WTC11 (cell line): ENCODE measurements around the gene CHL1. TPM values are rescaled to one million over a fixed set of nuclear protein-coding genes. Genes with fewer than 3 reads are reported as not detected.

Source experiments
- ATAC-seq: fragments of 200-7000 bp; cut with Tn5 transposase; 2 replicates; pipeline ENCODE4 v1.10.0; 2021; ENCODE audit warnings: mild to moderate bottlenecking, moderate library complexity
- CTCF ChIA-PET: fragments of 300-600 bp; sonication (Branson Sonifier 250); formaldehyde crosslinking; loops from one replicate; lab custom pipeline; 2021; ENCODE audit warnings: antibody characterized with exemption; lab: Charles Lee
- POLR2A ChIA-PET: fragments of 350-600 bp; sonication (Branson Sonifier 250); formaldehyde crosslinking; loops from one replicate; lab custom pipeline; 2021; ENCODE audit warnings: antibody characterized with exemption; lab: Charles Lee
- DNase-seq: peaks from one replicate; pipeline ENCODE4 v3.0.0; 2021; ENCODE audit warnings: low spot score
- H3K27ac Mint-ChIP-seq: 2 replicates; pipeline ENCODE4 v1.8.0; 2021; ENCODE audit warnings: mixed read lengths
- H3K27me3 Mint-ChIP-seq: 2 replicates; pipeline ENCODE4 v1.8.0; 2021; ENCODE audit warnings: low read depth, mild to moderate bottlenecking, moderate library complexity, mixed read lengths
- H3K36me3 Mint-ChIP-seq: 2 replicates; pipeline ENCODE4 v1.8.0; 2021; ENCODE audit warnings: mixed read lengths
- H3K4me1 Mint-ChIP-seq: 2 replicates; pipeline ENCODE4 v1.8.0; 2022; ENCODE audit warnings: mixed read lengths
- H3K4me3 Mint-ChIP-seq: 2 replicates; pipeline ENCODE4 v1.8.0; 2021; ENCODE audit warnings: mild to moderate bottlenecking, moderate library complexity, mixed read lengths
- H3K9me3 Mint-ChIP-seq: 2 replicates; pipeline ENCODE4 v1.8.0; 2021; ENCODE audit warnings: mixed read lengths
- ARID4B ChIP-seq: sonication (generic); formaldehyde crosslinking; IDR thresholded peaks from 2 replicates; pipeline ENCODE4 v1.8.0; 2023; ENCODE audit warnings: missing genetic modification reagents, mild to moderate bottlenecking, borderline replicate concordance
- E2F4 ChIP-seq: sonication (generic); formaldehyde crosslinking; IDR thresholded peaks from 2 replicates; pipeline ENCODE4 v1.8.1; 2022; ENCODE audit warnings: low read depth, mild to moderate bottlenecking, moderate library complexity, missing genetic modification reagents, borderline replicate concordance
- FOXJ3 ChIP-seq: sonication (generic); formaldehyde crosslinking; IDR thresholded peaks from 2 replicates; pipeline ENCODE4 v1.9.0; 2021; ENCODE audit warnings: missing genetic modification reagents, mild to moderate bottlenecking, borderline replicate concordance
- FOXP1 ChIP-seq: sonication (generic); formaldehyde crosslinking; IDR thresholded peaks from 2 replicates; pipeline ENCODE4 v1.8.0; 2022; ENCODE audit warnings: missing genetic modification reagents, mild to moderate bottlenecking, moderate library complexity, borderline replicate concordance
- FOXP4 ChIP-seq: sonication (generic); formaldehyde crosslinking; IDR thresholded peaks from 2 replicates; pipeline ENCODE4 v1.8.0; 2022; ENCODE audit warnings: mild to moderate bottlenecking, missing genetic modification reagents
- HMGXB4 ChIP-seq: sonication (generic); formaldehyde crosslinking; IDR thresholded peaks from 2 replicates; pipeline ENCODE4 v1.8.1; 2023; ENCODE audit warnings: mild to moderate bottlenecking, moderate library complexity, missing genetic modification reagents
- NFYB ChIP-seq: sonication (generic); formaldehyde crosslinking; conservative IDR thresholded peaks from 2 replicates; pipeline ENCODE4 v1.8.0; 2022; ENCODE audit warnings: low read depth, missing genetic modification reagents
- RELA ChIP-seq: sonication (generic); formaldehyde crosslinking; IDR thresholded peaks from 2 replicates; pipeline ENCODE4 v1.8.1; 2022; ENCODE audit warnings: missing genetic modification reagents, mild to moderate bottlenecking, borderline replicate concordance
- SP1 ChIP-seq: sonication (generic); formaldehyde crosslinking; conservative IDR thresholded peaks from 2 replicates; pipeline ENCODE4 v1.8.1; 2022; ENCODE audit warnings: missing genetic modification reagents
- STAT6 ChIP-seq: sonication (generic); formaldehyde crosslinking; conservative IDR thresholded peaks from 2 replicates; pipeline ENCODE4 v1.8.1; 2023; ENCODE audit warnings: mild to moderate bottlenecking, low read depth, missing genetic modification reagents, moderate library complexity
- TEAD1 ChIP-seq: sonication (generic); formaldehyde crosslinking; IDR thresholded peaks from 2 replicates; pipeline ENCODE4 v1.8.0; 2022; ENCODE audit warnings: mild to moderate bottlenecking, missing genetic modification reagents
- TEAD4 ChIP-seq: sonication (generic); formaldehyde crosslinking; IDR thresholded peaks from 2 replicates; pipeline ENCODE4 v1.8.0; 2022; ENCODE audit warnings: mild to moderate bottlenecking, missing genetic modification reagents
- TP53 ChIP-seq: sonication (generic); formaldehyde crosslinking; IDR thresholded peaks from 2 replicates; pipeline ENCODE4 v1.8.1; 2023; ENCODE audit warnings: mild to moderate bottlenecking, missing genetic modification reagents
- USF2 ChIP-seq: sonication (generic); formaldehyde crosslinking; IDR thresholded peaks from 2 replicates; pipeline ENCODE4 v1.8.1; 2023; ENCODE audit warnings: mild to moderate bottlenecking, missing genetic modification reagents, moderate library complexity
- ZMAT4 ChIP-seq: fragments of 250-450 bp; sonication (Bioruptor Pico); IDR thresholded peaks from 2 replicates; pipeline ENCODE4 v1.9.0; 2021; ENCODE audit warnings: mild to moderate bottlenecking
- ZNF121 ChIP-seq: sonication (generic); formaldehyde crosslinking; IDR thresholded peaks from 2 replicates; pipeline ENCODE4 v1.8.0; 2023; ENCODE audit warnings: missing genetic modification reagents
- ZNF423 ChIP-seq: fragments of 250-450 bp; sonication (Bioruptor Pico); IDR thresholded peaks from 2 replicates; pipeline ENCODE4 v2.1.2; 2022; ENCODE audit warnings: mild to moderate bottlenecking, moderate library complexity
- ZNF512 ChIP-seq: sonication (generic); formaldehyde crosslinking; IDR thresholded peaks from 2 replicates; pipeline ENCODE4 v1.8.1; 2022; ENCODE audit warnings: missing genetic modification reagents, borderline replicate concordance
- total RNA-seq: library from RNA; stranded (reverse); gene quantifications from 3 replicates; pipeline ENCODE4 v1.2.3, GENCODE V29; 2021

The CHL1 gene
- total RNA-seq, 1 experiment from 2014 or later, result not detected

GRCh38 chr3:449711-450110 lies 253.1 kb downstream of the CHL1 start (continued):
- no peak for TF ChIP-seq ARID4B (CRISPR knock-in tag)
- TF ChIP-seq ZNF423 (CRISPR knock-in tag), result no peak
- TF ChIP-seq RELA (CRISPR knock-in tag), result no peak
- no peak for TF ChIP-seq FOXP4 (CRISPR knock-in tag)
- no peak for TF ChIP-seq ZNF121
- TF ChIP-seq TEAD1, result no peak
- no peak for TF ChIP-seq FOXP1 (CRISPR knock-in tag)
- no peak for TF ChIP-seq TEAD4 (CRISPR knock-in tag)
- TF ChIP-seq, all 79 proteins: peak for 0

- no peak overlapping the region for H3K4me3 Mint-ChIP-seq
- H3K9me3 Mint-ChIP-seq, result peaks cover 73% of the 10 kb centered on the region
- ChIA-PET CTCF (no interaction called here), POLR2A (no interaction called here)
- H3K27me3 Mint-ChIP-seq, result peaks cover 5% of the 10 kb centered on the region; the same call in 1 of the 2 replicates
- no peak for TF ChIP-seq FOXP1 (CRISPR knock-in tag)
- no peak for TF ChIP-seq E2F4
- TF ChIP-seq NFYB (CRISPR knock-in tag), result no peak
- no peak for TF ChIP-seq HMGXB4 (CRISPR knock-in tag)
- H3K4me1 Mint-ChIP-seq, result no peaks in the 10 kb centered on the region
- H3K36me3 Mint-ChIP-seq, result peaks cover 63% of the 10 kb centered on the region
- H3K27ac Mint-ChIP-seq, result no peak overlapping the region
- ATAC-seq (no peak), DNase-seq (no peak)
These were observed 255.7 kb downstream of the CHL1 start for GRCh38 chr3:452221-452620.

GRCh38 chr3:453106-453505 lies 256.5 kb downstream of the CHL1 start:
- Mint-ChIP-seq H3K4me3 (no peak overlapping the region), H3K27ac (no peak overlapping the region), H3K27me3 (peaks cover 1% of the 10 kb centered on the region; the same call in 1 of the 2 replicates), H3K4me1 (no peaks in the 10 kb centered on the region), H3K36me3 (peaks cover 61% of the 10 kb centered on the region), H3K9me3 (peaks cover 71% of the 10 kb centered on the region)
- no peak for ATAC-seq
- DNase-seq, result no peak
- ChIA-PET POLR2A (no interaction called here), CTCF (no interaction called here)
- TF ChIP-seq ZNF512 (CRISPR knock-in tag) (no peak), TP53 (CRISPR knock-in tag) (no peak), SP1 (CRISPR knock-in tag) (no peak), NFYB (CRISPR knock-in tag) (no peak), STAT6 (CRISPR knock-in tag) (no peak), ZMAT4 (CRISPR knock-in tag) (no peak), FOXJ3 (no peak), USF2 (CRISPR knock-in tag) (no peak)
